ENCODE data around the gene L3MBTL4.

- no peak for TF ChIP-seq ATF2 (CRISPR knock-in tag; IDR thresholded peaks at IDR 0.05; ENCODE audit: borderline replicate concordance, low read depth)
- TF ChIP-seq EMX1 (CRISPR knock-in tag; IDR thresholded peaks at IDR 0.05) = no peak
- no peak for TF ChIP-seq ZNF232 (CRISPR knock-in tag; IDR thresholded peaks at IDR 0.05)
- TF ChIP-seq, protein P1, sequence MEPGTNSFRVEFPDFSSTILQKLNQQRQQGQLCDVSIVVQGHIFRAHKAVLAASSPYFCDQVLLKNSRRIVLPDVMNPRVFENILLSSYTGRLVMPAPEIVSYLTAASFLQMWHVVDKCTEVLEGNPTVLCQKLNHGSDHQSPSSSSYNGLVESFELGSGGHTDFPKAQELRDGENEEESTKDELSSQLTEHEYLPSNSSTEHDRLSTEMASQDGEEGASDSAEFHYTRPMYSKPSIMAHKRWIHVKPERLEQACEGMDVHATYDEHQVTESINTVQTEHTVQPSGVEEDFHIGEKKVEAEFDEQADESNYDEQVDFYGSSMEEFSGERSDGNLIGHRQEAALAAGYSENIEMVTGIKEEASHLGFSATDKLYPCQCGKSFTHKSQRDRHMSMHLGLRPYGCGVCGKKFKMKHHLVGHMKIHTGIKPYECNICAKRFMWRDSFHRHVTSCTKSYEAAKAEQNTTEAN (CRISPR knock-in tag; IDR thresholded peaks at IDR 0.05) = no peak
- TF ChIP-seq, protein P2, sequence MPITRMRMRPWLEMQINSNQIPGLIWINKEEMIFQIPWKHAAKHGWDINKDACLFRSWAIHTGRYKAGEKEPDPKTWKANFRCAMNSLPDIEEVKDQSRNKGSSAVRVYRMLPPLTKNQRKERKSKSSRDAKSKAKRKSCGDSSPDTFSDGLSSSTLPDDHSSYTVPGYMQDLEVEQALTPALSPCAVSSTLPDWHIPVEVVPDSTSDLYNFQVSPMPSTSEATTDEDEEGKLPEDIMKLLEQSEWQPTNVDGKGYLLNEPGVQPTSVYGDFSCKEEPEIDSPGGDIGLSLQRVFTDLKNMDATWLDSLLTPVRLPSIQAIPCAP (CRISPR knock-in tag; IDR thresholded peaks at IDR 0.05) = no peak
- TF ChIP-seq, protein P3, sequence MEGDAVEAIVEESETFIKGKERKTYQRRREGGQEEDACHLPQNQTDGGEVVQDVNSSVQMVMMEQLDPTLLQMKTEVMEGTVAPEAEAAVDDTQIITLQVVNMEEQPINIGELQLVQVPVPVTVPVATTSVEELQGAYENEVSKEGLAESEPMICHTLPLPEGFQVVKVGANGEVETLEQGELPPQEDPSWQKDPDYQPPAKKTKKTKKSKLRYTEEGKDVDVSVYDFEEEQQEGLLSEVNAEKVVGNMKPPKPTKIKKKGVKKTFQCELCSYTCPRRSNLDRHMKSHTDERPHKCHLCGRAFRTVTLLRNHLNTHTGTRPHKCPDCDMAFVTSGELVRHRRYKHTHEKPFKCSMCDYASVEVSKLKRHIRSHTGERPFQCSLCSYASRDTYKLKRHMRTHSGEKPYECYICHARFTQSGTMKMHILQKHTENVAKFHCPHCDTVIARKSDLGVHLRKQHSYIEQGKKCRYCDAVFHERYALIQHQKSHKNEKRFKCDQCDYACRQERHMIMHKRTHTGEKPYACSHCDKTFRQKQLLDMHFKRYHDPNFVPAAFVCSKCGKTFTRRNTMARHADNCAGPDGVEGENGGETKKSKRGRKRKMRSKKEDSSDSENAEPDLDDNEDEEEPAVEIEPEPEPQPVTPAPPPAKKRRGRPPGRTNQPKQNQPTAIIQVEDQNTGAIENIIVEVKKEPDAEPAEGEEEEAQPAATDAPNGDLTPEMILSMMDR (IDR thresholded peaks at IDR 0.05) = no peak
- TF ChIP-seq, protein P4, sequence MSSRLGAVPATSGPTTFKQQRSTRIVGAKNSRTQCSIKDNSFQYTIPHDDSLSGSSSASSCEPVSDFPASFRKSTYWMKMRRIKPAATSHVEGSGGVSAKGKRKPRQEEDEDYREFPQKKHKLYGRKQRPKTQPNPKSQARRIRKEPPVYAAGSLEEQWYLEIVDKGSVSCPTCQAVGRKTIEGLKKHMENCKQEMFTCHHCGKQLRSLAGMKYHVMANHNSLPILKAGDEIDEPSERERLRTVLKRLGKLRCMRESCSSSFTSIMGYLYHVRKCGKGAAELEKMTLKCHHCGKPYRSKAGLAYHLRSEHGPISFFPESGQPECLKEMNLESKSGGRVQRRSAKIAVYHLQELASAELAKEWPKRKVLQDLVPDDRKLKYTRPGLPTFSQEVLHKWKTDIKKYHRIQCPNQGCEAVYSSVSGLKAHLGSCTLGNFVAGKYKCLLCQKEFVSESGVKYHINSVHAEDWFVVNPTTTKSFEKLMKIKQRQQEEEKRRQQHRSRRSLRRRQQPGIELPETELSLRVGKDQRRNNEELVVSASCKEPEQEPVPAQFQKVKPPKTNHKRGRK (CRISPR knock-in tag; IDR thresholded peaks at IDR 0.05; ENCODE audit: borderline replicate concordance) = no peak
- TF ChIP-seq ATF3 (CRISPR knock-in tag; conservative IDR thresholded peaks at IDR 0.05) = no peak
- no peak for TF ChIP-seq TEAD1 (CRISPR knock-in tag; IDR thresholded peaks at IDR 0.05)
- no peak for TF ChIP-seq JUN (CRISPR knock-in tag; IDR thresholded peaks at IDR 0.05)
- TF ChIP-seq CREM (CRISPR knock-in tag; IDR thresholded peaks at IDR 0.05) = no peak
- TF ChIP-seq, protein P5, sequence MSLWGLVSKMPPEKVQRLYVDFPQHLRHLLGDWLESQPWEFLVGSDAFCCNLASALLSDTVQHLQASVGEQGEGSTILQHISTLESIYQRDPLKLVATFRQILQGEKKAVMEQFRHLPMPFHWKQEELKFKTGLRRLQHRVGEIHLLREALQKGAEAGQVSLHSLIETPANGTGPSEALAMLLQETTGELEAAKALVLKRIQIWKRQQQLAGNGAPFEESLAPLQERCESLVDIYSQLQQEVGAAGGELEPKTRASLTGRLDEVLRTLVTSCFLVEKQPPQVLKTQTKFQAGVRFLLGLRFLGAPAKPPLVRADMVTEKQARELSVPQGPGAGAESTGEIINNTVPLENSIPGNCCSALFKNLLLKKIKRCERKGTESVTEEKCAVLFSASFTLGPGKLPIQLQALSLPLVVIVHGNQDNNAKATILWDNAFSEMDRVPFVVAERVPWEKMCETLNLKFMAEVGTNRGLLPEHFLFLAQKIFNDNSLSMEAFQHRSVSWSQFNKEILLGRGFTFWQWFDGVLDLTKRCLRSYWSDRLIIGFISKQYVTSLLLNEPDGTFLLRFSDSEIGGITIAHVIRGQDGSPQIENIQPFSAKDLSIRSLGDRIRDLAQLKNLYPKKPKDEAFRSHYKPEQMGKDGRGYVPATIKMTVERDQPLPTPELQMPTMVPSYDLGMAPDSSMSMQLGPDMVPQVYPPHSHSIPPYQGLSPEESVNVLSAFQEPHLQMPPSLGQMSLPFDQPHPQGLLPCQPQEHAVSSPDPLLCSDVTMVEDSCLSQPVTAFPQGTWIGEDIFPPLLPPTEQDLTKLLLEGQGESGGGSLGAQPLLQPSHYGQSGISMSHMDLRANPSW (CRISPR knock-in tag; conservative IDR thresholded peaks at IDR 0.05; ENCODE audit: low read depth) = no peak
Observed at GRCh38 chr18:6255116-6255705, 159.5 kb downstream of the L3MBTL4 start.

Data from WTC11 (cell line).